Measurements from ENCODE around the gene NOLC1. TPM values are rescaled to one million over a fixed set of nuclear protein-coding genes. Genes with fewer than 3 reads are reported as not detected.

Gene NOLC1
- total and polyA plus RNA-seq, 11 donors, result 10.1 to 67.5 (median 29.0) TPM

DNA sequence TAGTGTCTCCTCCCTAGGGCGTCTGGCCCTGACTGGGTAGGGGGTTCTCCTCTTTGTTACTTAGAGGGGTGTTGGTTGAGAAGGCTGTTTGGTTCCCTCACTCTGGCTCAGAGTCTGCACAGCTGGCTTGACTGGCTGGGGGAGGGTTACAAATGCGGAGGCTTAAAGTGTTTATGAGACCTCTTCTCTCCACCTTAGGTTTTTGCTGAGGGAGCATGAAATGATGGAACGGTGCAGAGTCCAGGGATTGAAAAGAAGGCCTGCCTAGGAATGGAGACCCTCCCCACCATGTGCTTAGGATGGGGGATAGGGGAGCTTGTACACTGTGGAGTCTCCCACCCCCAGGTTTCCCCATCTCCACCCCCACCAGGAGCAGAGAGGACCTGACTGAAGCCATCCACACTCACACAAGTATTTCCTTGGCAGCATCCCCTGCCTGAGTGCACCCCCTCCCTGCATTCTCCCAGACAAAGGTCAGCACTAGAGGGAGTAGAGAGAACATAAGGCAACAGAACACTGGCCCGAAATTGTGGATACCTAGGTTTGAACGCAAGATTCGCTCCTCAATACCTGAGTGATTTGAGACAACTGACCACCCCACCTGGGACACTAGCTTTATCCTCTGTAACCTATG, 30.3 kb upstream of the NOLC1 start:
- ATAC-seq, result peak in 3 of 4 donors; percentile 2 to 7 (median 3)
- TF ChIP-seq POLR2A (IDR thresholded peaks at IDR 0.05), result no peak
- TF ChIP-seq, protein P1, sequence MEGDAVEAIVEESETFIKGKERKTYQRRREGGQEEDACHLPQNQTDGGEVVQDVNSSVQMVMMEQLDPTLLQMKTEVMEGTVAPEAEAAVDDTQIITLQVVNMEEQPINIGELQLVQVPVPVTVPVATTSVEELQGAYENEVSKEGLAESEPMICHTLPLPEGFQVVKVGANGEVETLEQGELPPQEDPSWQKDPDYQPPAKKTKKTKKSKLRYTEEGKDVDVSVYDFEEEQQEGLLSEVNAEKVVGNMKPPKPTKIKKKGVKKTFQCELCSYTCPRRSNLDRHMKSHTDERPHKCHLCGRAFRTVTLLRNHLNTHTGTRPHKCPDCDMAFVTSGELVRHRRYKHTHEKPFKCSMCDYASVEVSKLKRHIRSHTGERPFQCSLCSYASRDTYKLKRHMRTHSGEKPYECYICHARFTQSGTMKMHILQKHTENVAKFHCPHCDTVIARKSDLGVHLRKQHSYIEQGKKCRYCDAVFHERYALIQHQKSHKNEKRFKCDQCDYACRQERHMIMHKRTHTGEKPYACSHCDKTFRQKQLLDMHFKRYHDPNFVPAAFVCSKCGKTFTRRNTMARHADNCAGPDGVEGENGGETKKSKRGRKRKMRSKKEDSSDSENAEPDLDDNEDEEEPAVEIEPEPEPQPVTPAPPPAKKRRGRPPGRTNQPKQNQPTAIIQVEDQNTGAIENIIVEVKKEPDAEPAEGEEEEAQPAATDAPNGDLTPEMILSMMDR (IDR thresholded peaks at IDR 0.05), result peak in 7 of 12 donors; percentile 8 to 39 (median 20)
- Histone ChIP-seq H3K27ac (peak overlapping the region in 11 of 12 donors; percentile 92 to 99 (median 97)), H3K27me3 (no peaks in the 10 kb centered on the region), H3K4me1 (peaks cover 6 to 45% (median 34%) of the 10 kb centered on the region in 12 donors), H3K9me3 (no peaks in the 10 kb centered on the region), H3K4me3 (peak overlapping the region in 8 of 12 donors; percentile 68 to 90 (median 84)), H3K36me3 (no peaks in the 10 kb centered on the region)
- WGBS, 4 donors, result 38 to 49% (median 41%) methylated on average over 6 of the region's 6 CpGs
- intact Hi-C loops (cut with DNase I), result no loop called here
- DNase-seq, result peak in 4 of 5 donors; percentile 43 to 54 (median 50)

DNA sequence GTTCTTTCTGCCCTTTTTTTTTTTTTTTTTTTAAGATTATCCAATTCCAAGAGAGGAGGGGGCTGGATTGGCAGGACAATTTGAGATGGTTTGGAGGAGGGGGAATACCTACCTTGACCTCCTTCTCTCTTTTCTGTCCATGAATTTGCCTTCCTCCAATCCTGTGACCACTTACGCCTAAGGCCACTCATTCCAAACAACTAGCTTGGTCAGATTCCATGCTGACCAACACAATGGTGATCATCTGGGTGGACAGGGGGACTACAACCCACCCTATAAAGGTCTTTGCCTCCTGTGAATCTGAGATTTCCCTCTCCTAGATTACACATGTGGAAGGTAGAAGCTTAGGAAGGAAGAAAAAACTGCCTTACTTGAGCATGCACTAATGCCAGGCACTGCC, 29.7 kb upstream of the NOLC1 start:
- H3K4me1 ChIP-seq, result peaks cover 6 to 39% (median 28%) of the 10 kb centered on the region in 12 donors
- no peak for TF ChIP-seq POLR2A (IDR thresholded peaks at IDR 0.05)
- TF ChIP-seq, protein P1 (IDR thresholded peaks at IDR 0.05), result no peak
- no peak for ATAC-seq
- H3K36me3 ChIP-seq, result no peaks in the 10 kb centered on the region
- intact Hi-C loops (cut with DNase I), result no loop called here
- no peaks in the 10 kb centered on the region for H3K27me3 ChIP-seq
- H3K9me3 ChIP-seq, result no peaks in the 10 kb centered on the region
- 97 to 100% (median 99%) methylated on average over 1 of the region's 1 CpG for WGBS, 4 donors
- peak overlapping the region in 11 of 12 donors; percentile 92 to 99 (median 97) for H3K27ac ChIP-seq
- no peak overlapping the region for H3K4me3 ChIP-seq
- DNase-seq, result no peak

DNA sequence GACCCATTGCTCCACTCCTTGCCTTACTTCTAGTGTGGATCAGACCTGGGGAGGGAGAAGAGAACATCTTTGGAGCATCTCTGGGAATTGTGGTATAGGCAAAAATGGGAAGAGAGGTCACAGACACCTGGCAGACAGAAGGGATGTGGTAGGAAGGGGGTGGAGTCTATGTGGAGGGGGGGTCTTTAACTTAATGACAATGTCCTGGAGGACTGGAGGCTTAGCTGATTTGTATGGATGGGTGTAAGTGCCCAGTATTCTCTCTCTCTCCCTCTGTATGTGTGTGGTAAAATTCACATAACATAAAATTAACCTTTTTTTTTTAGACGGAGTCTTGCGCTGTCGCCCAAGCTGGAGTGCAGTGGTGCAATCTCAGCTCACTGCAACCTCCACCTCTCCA, 29.0 kb upstream of the NOLC1 start:
- Histone ChIP-seq H3K9me3 (no peaks in the 10 kb centered on the region), H3K4me1 (peaks cover 2 to 31% (median 20%) of the 10 kb centered on the region in 12 donors), H3K4me3 (no peak overlapping the region), H3K27ac (peak overlapping the region in 2 of 12 donors; percentile 97 to 99), H3K36me3 (no peaks in the 10 kb centered on the region), H3K27me3 (no peaks in the 10 kb centered on the region)
- intact Hi-C loops (cut with DNase I), result no loop called here
- DNase-seq, result no peak
- TF ChIP-seq POLR2A (IDR thresholded peaks at IDR 0.05), result no peak
- TF ChIP-seq, protein P1 (IDR thresholded peaks at IDR 0.05), result no peak
- 93 to 99% (median 94%) methylated on average over 3 of the region's 3 CpGs for WGBS, 4 donors
- ATAC-seq, result no peak

DNA sequence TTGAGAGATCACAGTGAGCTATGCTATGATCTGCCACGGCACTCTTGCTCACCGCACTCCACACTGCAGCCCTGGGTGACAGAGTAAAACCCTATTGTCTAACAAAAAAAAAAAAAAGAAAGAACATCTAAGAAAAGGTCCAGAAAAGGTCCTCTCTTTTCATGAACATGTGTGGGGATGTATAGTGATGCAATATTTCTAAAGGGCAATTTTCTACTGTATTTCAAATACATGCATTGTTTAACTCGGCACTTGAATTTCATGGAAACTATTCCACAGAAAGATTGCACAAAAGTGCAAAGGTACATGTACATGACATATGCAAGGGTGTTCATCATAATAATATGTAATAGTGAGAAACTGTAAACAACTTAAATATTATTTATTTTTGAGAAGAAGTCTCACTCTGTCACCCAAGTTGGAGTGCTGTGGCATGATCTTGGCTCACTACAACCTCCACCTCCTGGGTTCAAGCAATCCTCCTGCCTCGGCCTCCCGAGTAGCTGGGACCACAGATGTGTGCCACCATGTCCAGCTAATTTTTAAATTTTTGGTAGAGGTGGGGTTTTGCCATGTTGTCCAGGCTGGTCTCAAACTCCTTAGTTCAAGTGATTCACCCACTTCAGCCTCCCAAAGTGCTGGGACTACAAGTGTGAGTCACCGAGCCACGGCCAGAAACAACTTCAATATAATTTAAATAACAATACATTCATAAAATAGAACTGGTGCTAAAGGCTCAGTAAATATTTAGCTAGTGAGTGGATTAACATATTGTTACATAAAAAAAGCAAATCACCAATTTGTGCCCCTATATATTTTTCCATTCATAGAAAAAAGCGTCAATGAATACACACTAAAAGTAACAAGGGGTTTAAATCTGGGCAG, 20.7 kb upstream of the NOLC1 start:
- Histone ChIP-seq H3K27ac (peak overlapping the region in 1 of 12 donors; percentile 99), H3K4me3 (peak overlapping the region in 1 of 12 donors; percentile 87), H3K36me3 (no peaks in the 10 kb centered on the region), H3K4me1 (peaks cover 0 to 34% (median 27%) of the 10 kb centered on the region in 12 donors), H3K9me3 (no peaks in the 10 kb centered on the region), H3K27me3 (no peaks in the 10 kb centered on the region)
- DNase-seq (no peak), ATAC-seq (no peak)
- TF ChIP-seq, protein P1 (IDR thresholded peaks at IDR 0.05), result no peak
- no peak for TF ChIP-seq POLR2A (IDR thresholded peaks at IDR 0.05)
- intact Hi-C loops (cut with DNase I), result loop anchor here in 4 of 10 donors (1.0 to 2.0 kb wide), 3 partner anchors 19 to 21 kb away; partner anchors contain the start of gene NOLC1 (in 3 of the 4)
- 91 to 96% (median 92%) methylated on average over 8 of the region's 8 CpGs for WGBS, 4 donors

Measured in heart left ventricle (tissue), 16 donors.